BJ (cell line): Measurements from ENCODE around the gene TJAP1. TPM values are rescaled to one million over a fixed set of nuclear protein-coding genes. Genes with fewer than 3 reads are reported as not detected.

Source experiments
- CTCF ChIA-PET: fragments of 350-600 bp; formaldehyde crosslinking; extraction: SDS; loops from one replicate; lab custom pipeline; 2021; ENCODE audit warnings: antibody characterized with exemption, inconsistent platforms; lab: Yijun Ruan, JAX
- POLR2A ChIA-PET: fragments of 300-600 bp; sonication (Branson Sonifier 250); formaldehyde crosslinking; extraction: SDS; loops from one replicate; lab custom pipeline; 2021; ENCODE audit warnings: antibody characterized with exemption; lab: Charles Lee
- DNase-seq: peaks from one replicate; pipeline ENCODE4 v3.0.0-alpha.2; 2011; ENCODE audit warnings: low read depth
- H3K27me3 ChIP-seq: 2 replicates; pipeline ENCODE4 v1.6.0; 2011; ENCODE audit warnings: low read length; ENCODE audit not compliant: control insufficient read depth, insufficient read depth
- H3K36me3 ChIP-seq: 2 replicates; pipeline ENCODE4 v1.5.1; 2011; ENCODE audit warnings: low read length; ENCODE audit not compliant: control insufficient read depth, insufficient read depth
- H3K4me3 ChIP-seq: 2 replicates; pipeline ENCODE4 v1.5.1; 2011; ENCODE audit warnings: low read depth, mild to moderate bottlenecking, control low read depth, low read length
- polyA plus RNA-seq: library from polyadenylated mRNA; depleted of rRNA; stranded (reverse); fragments of >200 nt; gene quantifications from 2 replicates; pipeline ENCODE4 v1.2.3, GENCODE V29; 2011
- TF ChIP-seq, protein P1 (sequence below): IDR thresholded peaks from 2 replicates; pipeline ENCODE4 v1.5.1; 2011; ENCODE audit warnings: low read depth, mild to moderate bottlenecking, control low read depth, inconsistent platforms, low read length, moderate library complexity; ENCODE audit not compliant: insufficient read depth

TJAP1 gene
- polyA plus RNA-seq, 1 experiment: 29.0 TPM

GRCh38 chr6:43468748-43469681 lies 8.4 kb upstream of the TJAP1 start:
- CTCF ChIA-PET: interaction anchor here (0.7 to 1.0 kb wide), 2 partner anchors 14 to 28 kb away, joined by 3 read pairs; partner anchors contain the start of gene DLK2
- H3K36me3 ChIP-seq: no peaks in the 10 kb centered on the region
- H3K27me3 ChIP-seq: no peaks in the 10 kb centered on the region
- TF ChIP-seq, protein P1, sequence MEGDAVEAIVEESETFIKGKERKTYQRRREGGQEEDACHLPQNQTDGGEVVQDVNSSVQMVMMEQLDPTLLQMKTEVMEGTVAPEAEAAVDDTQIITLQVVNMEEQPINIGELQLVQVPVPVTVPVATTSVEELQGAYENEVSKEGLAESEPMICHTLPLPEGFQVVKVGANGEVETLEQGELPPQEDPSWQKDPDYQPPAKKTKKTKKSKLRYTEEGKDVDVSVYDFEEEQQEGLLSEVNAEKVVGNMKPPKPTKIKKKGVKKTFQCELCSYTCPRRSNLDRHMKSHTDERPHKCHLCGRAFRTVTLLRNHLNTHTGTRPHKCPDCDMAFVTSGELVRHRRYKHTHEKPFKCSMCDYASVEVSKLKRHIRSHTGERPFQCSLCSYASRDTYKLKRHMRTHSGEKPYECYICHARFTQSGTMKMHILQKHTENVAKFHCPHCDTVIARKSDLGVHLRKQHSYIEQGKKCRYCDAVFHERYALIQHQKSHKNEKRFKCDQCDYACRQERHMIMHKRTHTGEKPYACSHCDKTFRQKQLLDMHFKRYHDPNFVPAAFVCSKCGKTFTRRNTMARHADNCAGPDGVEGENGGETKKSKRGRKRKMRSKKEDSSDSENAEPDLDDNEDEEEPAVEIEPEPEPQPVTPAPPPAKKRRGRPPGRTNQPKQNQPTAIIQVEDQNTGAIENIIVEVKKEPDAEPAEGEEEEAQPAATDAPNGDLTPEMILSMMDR: no peak
- DNase-seq: no peak
- no peak overlapping the region for H3K4me3 ChIP-seq
- POLR2A ChIA-PET: no interaction called here

DNA sequence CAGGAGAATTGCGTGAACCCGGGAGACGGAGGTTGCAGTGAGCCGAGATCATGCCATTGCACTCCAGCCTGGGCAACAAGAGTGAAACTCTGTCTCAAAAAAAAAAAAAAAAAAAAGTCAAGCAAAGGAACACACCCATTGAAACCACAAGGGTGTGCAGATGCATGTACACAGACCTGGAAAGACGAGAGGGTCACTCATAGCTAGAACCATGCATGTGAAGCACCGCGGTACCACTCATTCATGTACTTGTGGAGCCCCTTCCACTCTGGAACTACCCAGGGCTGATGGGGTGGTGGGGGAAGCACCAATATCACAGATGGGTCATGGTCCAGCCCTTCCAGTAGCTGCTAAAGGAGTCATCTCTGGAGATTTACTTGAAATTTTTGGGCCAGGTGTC lies 7.4 kb upstream of the TJAP1 start:
- TF ChIP-seq, protein P1: no peak
- H3K36me3 ChIP-seq: no peaks in the 10 kb centered on the region
- POLR2A ChIA-PET: no interaction called here
- CTCF ChIA-PET: interaction anchor here (1.0 to 1.1 kb wide), 2 partner anchors 27 to 38 kb away, joined by 3 to 5 read pairs; no protein-coding TSS in a partner anchor
- no peak for DNase-seq
- H3K4me3 ChIP-seq: no peak overlapping the region
- H3K27me3 ChIP-seq: no peaks in the 10 kb centered on the region

- ChIA-PET CTCF (interaction anchor here (1.0 kb wide), 1 partner anchor 11 kb away, joined by 4 read pairs; no protein-coding TSS in a partner anchor), POLR2A (no interaction called here)
- TF ChIP-seq, protein P1: no peak
- DNase-seq: no peak
- Histone ChIP-seq H3K27me3 (no peaks in the 10 kb centered on the region), H3K4me3 (no peak overlapping the region), H3K36me3 (no peaks in the 10 kb centered on the region)
These were observed 6.0 kb upstream of the TJAP1 start for GRCh38 chr6:43471399-43471798.

DNA sequence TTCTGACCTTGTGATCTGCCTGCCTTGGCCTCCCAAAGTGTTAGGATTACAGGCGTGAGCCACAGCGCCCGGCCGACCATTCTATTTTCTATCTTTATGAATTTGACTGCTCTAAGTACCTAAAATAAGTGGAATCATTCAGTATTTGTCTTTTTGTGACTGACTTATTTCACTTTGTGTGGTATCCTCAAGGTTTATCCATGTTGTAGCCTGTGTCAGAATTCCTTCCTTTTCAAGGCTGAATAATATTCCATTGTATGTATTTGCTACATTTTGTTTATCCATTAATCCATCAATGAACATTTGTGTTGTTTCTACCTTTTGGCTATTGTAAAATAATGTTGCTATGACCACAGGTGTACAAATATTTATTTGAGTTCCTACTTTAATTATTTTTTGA lies 4.9 kb upstream of the TJAP1 start:
- POLR2A ChIA-PET: no interaction called here
- TF ChIP-seq, protein P1: no peak
- CTCF ChIA-PET: interaction anchor here (1.0 to 1.9 kb wide), 4 partner anchors 12 to 34 kb away, joined by 3 to 5 read pairs (median 4); no protein-coding TSS in a partner anchor

DNA sequence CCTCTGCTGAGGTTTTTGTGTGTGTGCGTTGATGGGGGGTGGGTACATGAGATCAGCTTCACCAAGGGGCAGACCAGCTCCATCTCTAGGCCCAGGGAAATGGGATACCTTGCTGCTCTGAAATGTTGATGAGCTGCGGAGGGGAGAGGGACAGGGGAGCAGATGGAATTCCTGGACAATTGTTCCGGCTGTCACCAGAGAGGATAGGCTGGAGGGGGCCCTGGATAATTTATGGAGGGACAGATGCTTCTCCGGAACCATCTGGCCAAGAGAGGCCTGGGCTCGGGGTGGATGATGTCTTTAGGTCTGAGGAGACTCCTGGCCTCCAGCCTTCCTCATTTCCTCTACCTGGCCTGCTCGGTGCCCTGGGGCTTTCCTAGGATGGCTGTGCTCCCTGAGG lies 1.9 kb upstream of the TJAP1 start:
- Histone ChIP-seq H3K27me3 (no peaks in the 10 kb centered on the region), H3K36me3 (no peaks in the 10 kb centered on the region), H3K4me3 (no peak overlapping the region)
- CTCF ChIA-PET: interaction anchor here (1.1 kb wide), 1 partner anchor 10 kb away, joined by 3 read pairs; no protein-coding TSS in a partner anchor
- no peak for DNase-seq
- POLR2A ChIA-PET: no interaction called here
- TF ChIP-seq, protein P1: no peak

More for the DNA sequence above, 4.9 kb upstream of the TJAP1 start:
- Histone ChIP-seq H3K27me3 (no peaks in the 10 kb centered on the region), H3K4me3 (no peak overlapping the region), H3K36me3 (no peaks in the 10 kb centered on the region)
- DNase-seq: no peak
